Measurements from ENCODE around the gene MRPL40. TPM values are rescaled to one million over a fixed set of nuclear protein-coding genes. Genes with fewer than 3 reads are reported as not detected.

Gene MRPL40
- total and polyA plus RNA-seq, 2 of the 13 experiments (the other 11 are each of a cell fraction or from before 2014, with no cell fraction given) = 42.7 to 79.7 TPM

GRCh38 chr22:19401483-19401882 is 30.9 kb upstream of the MRPL40 start:
- CTCF ChIA-PET (ENCODE audit: low intra/inter-chr PET ratio, low total read pairs) = no interaction called here
- Histone ChIP-seq H4K20me1 (ENCODE audit: insufficient read depth, low read length) (no peaks in the 10 kb centered on the region), H2AFZ (ENCODE audit: low read length) (no peak overlapping the region), H3K36me3 (replicated peaks in 1 of 2; ENCODE audit: control insufficient read depth in 1 of 2, insufficient read depth in 2 of 2, low read length in 2 of 2) (peaks cover 27 to 67% of the 10 kb centered on the region in 2 experiments; a peak in 4 of 5 replicates), H3K79me2 (ENCODE audit: insufficient read depth, low read length) (no peaks in the 10 kb centered on the region), H3K9ac (ENCODE audit: insufficient read depth, low read depth, low read length) (no peak overlapping the region), H3K4me1 (ENCODE audit: insufficient read depth, low read length) (peaks cover 11% of the 10 kb centered on the region), H3K4me3 (replicated peaks in 1 of 3; ENCODE audit: insufficient read depth in 1 of 3, low read depth in 2 of 3, low read length in 3 of 3) (no peak overlapping the region), H3K4me2 (ENCODE audit: low read depth, low read length) (no peak overlapping the region), H3K27me3 (ENCODE audit: control insufficient read depth in 1 of 2, insufficient read depth in 2 of 2, low read length in 2 of 2) (no peaks in the 10 kb centered on the region), H3K27ac (ENCODE audit: extremely low read length, insufficient read depth, low read length) (no peak overlapping the region), H3K9me3 (ENCODE audit: low read length) (no peaks in the 10 kb centered on the region)
- FAIRE-seq = no peak
- in situ Hi-C loops (cut with HindIII; ENCODE audit: extremely low pct_ligation_motif_present, low pct_unique_long_range_greater_than_20kb) = no loop called here
- POLR2A ChIA-PET = no interaction called here
- no peak for TF ChIP-seq DBP (CRISPR knock-in tag; IDR thresholded peaks at IDR 0.05; ENCODE audit: not compliant biosample characterization)
- TF ChIP-seq MAFF (IDR thresholded peaks at IDR 0.05; ENCODE audit: low read depth, low read length) = no peak
- no peak for TF ChIP-seq MLX (CRISPR knock-in tag; IDR thresholded peaks at IDR 0.05)
- TF ChIP-seq ZNF121 (CRISPR knock-in tag; IDR thresholded peaks at IDR 0.05) = no peak
- no peak for TF ChIP-seq PLSCR1 (CRISPR knock-in tag; IDR thresholded peaks at IDR 0.05; ENCODE audit: borderline replicate concordance)
- TF ChIP-seq ARNT (IDR thresholded peaks at IDR 0.05) = no peak
- TF ChIP-seq MZF1 (CRISPR knock-in tag; IDR thresholded peaks at IDR 0.05; ENCODE audit: borderline replicate concordance) = no peak
- TF ChIP-seq ZNF580 (CRISPR knock-in tag; IDR thresholded peaks at IDR 0.05; ENCODE audit: borderline replicate concordance, low read depth) = no peak
- BruUV-seq (replicated peaks) = no TSS peak
- intact Hi-C loops (cut with micrococcal nuclease; ENCODE audit: unreplicated experiment) = no loop called here
- DNase-seq (ENCODE audit: low spot score) = no peak
- no peak for ATAC-seq
- 99% methylated on average over 4 of the region's 4 CpGs for WGBS (ENCODE audit: low lambda C conversion rate)
